HuH-7.5 (cell line): ENCODE measurements around the gene CFAP70.
"Not testable (repeated sequence)": the region's sequence is repeated elsewhere in the genome, so short reads cannot be mapped to it uniquely, and the experiment has no call there.

Source experiments
- DNase-seq: peaks from one replicate; pipeline ENCODE4 v3.0.0; 2011; ENCODE audit warnings: low spot score

Gene CFAP70

DNA sequence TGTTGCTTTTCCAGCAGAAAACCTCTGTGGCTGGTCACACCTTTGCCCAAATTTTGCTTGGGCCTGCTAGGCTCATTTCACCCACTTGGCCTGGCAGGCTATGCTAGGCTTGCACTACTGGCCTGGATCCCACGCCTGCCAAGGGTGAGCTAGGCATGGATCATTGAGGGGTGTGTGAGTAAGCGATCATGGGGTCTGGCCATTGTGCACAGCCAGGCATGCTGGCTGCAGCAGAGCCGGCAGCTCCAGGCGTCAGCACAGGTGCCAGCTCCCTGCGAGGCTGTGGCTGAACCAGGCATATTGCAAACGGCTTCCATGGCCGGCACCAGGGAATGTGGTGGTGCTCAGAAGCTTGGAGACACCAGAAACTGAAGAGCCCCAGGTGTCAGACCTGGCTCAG is 19.2 kb downstream of the CFAP70 start:
- DNase-seq = no peak

DNA sequence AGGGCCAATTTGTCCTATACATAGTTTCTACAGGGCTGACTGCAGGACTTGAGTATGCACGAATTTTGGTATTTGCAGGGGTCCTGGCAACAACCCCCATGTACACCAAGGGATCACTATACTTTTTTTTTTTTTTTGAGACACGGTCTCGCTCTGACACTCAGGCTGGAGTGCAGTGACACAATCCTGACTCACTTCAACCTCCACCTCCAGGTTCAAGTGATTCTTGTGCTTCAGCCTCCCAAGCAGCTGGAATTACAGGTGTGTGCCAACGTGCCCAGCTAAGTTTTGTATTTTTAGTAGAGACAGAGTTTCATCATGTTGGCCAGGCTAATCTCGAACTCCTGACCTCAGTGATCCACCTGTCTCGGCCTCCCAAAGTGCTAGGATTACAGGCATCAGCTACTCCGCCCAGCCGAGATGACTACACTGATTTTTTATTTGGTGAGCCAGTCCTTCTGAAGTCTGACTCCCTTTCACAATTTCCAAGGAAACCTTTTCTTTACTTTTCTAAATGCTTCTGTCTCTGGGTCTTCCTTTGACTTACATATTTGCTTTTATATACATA is 19.8 kb downstream of the CFAP70 start:
- DNase-seq = no peak

DNA sequence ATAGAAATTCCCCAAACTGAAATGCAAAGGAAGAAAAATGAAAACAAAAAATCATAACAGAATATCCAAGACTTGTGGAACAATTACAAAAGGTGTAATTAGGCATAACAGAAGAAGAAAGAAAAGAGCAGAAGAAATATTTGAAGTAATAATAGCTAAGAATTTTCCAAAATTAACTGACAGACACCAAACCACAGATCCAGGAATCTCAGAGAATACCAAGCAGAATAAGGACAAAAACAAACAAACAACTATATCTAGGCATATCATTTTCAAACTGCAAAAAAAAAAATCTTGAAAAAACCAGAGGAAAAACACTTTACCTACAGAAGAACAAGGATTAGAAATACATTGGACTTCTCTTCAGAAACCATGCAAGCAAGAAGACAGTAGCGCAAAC is 25.5 kb downstream of the CFAP70 start:
- DNase-seq = no peak

DNA sequence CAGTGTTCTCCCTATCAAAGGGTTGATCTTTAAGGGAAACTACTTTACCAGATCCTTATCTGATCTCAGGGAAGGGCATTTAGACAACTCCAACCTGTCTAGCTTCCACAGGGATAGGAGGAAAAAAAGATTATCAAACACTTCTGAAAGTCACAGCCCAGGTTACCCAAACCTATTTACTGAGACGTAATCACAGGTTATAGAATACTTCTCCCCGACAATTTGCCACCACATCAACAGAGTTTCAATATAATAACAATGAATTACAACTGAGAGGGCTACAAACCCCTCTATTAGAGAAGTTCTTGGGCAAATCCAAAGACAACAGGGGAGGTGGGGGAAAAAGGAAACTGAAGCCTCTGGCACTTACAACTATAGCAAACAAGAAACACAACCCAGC is 26.3 kb downstream of the CFAP70 start:
- DNase-seq = no peak

- not testable (repeated sequence) for DNase-seq
Observed at GRCh38 chr10:73328523-73328922, 30.1 kb downstream of the CFAP70 start.

DNA sequence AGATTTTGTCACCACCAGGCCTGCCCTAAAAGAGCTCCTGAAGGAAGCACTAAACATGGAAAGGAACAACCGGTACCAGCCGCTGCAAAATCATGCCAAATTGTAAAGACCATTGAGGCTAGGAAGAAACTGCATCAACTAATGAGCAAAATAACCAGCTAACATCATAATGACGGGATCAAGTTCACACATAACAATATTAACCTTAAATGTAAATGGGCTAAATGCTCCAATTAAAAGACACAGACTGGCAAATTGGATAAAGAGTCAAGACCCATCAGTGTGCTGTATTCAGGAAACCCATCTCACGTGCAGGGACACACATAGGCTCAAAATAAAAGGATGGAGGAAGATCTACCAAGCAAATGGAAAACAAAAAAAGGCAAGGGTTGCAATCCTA is 33.4 kb downstream of the CFAP70 start:
- not testable (repeated sequence) for DNase-seq

GRCh38 chr10:73323582-73323981 is 35.1 kb downstream of the CFAP70 start:
- DNase-seq = not testable (repeated sequence)

- DNase-seq = no peak
Observed at GRCh38 chr10:73310475-73310874, 48.2 kb downstream of the CFAP70 start.

DNA sequence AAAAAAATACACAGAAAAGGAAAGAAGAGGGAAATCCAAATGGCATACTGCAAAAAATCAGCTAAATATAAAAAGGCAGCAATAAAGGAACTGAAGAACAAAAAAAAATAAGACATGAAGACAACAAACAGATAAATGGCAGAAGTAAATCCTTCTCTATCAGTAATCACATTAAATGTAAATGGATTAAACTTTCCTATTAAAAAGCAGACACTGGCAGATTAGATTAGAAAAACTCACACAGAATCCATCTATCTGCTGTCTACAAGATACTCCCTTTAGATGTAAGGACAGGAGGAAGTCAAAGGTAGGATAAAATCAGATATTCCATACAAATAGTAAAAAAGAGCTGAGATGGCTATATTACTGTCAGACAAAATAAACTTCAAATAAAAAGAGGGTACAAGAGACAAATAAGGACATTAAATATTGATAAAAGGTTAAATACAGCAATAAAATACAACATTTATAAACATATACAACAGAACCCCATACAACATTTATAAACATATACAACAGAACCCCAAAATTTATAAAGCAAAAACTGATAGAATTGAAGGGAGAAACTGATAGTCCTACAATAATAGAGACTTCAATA is 51.4 kb downstream of the CFAP70 start:
- no peak for DNase-seq

- no peak for DNase-seq
Observed at GRCh38 chr10:73306171-73306708, 52.4 kb downstream of the CFAP70 start.

- no peak for DNase-seq
Observed at GRCh38 chr10:73296946-73297345, 61.7 kb downstream of the CFAP70 start.

DNA sequence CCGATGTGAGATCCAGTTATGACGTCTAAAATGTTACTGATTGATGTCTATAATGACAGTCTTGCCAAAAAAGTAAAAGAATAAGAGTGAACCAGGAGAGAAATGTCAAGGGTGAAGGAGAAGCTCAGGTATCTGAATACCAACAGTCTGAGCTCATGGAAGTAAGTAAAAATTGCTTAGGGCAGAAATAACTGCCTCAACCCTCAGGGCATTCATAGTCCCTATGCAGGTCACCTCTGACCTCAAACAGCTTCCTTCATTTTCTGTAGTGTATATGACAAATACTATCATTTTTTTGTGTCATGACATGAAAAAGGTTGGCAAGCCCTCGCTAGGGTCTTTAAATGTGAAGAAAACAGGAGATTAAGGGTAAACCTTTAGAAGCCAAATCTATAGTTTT is 65.2 kb downstream of the CFAP70 start:
- no peak for DNase-seq

- no peak for DNase-seq
Observed at GRCh38 chr10:73289958-73290357, 68.7 kb downstream of the CFAP70 start.

GRCh38 chr10:73287441-73287840 is 71.2 kb downstream of the CFAP70 start:
- no peak for DNase-seq

- no peak for DNase-seq
Observed at GRCh38 chr10:73281097-73281496, 77.6 kb downstream of the CFAP70 start.

DNA sequence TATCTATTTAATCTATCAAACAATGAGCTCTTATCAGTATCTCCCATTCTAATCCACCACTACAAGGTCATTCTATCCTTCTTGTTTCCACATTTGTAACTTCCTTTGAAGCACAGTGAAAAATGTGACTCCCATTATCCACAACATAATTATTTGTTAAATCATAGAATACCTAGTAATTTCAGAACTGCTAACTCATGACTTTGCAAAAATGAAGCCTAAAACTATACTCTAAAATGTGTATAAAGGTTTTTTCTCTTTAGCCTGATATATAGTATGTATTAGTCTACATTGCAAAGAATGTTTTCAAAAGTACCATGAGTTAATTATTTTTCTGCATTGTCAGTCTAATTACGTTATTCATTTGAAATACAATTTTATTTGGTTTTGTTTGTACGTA is 94.2 kb downstream of the CFAP70 start:
- DNase-seq = no peak

DNA sequence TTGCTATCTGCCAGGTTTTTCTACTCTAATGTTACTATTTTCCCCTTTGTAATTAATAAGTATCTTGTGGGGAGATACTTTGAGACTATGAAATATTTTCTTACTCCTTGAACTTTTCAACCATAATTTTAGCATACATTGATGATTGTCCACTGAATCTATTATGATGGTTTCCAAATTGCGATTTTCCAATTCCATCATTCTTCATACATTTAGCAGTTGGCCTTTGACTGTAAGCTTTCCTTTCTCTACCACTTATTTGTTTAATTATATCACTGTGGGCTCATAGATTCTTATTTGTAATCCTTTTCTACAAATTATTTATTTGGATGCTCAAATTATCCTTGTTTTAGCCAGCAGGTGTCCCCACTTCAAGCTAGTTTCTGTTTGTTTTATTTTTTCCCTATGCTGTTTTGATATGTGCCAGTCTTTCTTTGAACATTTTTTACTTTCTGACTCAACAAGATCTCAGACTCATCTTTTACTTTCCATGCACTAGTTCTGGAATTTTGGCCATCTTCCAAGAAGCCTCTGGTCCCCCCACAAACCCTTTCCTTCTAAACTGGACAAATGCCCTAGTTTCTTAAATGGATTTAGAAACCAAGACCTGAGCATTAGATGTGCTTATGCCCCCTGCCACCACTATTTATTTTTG is 94.8 kb downstream of the CFAP70 start:
- no peak for DNase-seq

DNA sequence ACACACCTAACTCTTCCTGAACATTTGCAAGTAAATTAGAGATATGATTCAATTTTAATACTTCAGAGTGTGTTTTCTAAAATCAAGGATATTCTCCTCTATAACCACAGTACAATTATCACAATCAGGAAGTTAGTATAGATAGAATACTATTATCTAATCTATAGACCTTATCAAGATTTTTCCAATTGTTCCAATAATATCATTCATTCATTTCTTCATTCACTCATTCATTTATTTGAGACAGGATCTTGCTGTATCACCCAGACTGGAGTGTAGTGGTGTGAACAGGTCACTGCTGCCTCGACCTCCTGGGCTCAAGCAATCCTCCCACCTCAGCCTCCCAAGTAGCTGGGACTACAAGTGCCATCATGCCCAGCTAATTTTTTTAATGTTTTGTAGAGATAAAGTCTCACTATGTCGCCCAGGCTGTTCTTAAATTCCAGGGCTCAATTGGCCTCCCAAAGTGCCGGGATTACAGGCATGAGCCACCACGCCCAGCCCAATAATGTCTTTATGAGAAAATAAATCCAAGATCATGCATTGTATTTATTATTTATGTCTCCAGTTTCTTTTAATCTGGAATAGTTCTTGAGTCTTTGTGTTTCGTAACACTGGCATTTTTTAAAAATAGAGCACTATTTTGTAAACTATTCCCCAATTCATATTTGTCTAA is 95.6 kb downstream of the CFAP70 start:
- no peak for DNase-seq

DNA sequence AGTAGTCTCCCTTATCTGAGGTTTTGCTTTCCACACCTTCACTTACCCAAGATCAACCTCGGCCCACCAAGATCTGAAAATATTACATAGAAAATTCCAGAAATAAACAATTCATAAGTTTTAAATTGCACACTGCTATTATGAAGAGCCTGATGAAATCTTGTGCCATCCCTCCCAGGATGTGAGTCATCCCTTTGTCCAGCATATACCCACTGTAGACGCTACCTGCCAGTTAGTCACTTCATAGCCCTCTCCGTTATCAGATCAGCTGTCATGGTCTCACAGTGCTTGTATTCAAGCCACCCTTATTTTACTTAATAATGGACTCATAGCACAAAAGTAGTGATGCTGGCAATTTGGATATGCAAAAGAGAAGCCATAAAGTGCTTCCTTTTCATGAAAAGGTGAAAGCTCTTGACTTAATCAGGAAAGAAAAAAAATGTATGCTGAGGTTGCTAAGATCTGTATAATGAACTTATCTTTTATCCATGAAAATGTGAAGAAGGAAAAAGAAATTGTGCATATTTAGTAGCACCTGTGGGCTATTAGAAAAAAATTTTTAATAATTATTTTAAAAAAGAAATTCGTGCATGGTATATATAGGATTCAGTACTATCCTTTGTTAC is 96.4 kb downstream of the CFAP70 start:
- no peak for DNase-seq

- DNase-seq = no peak
Observed at GRCh38 chr10:73261362-73261995, 97.2 kb downstream of the CFAP70 start.

DNA sequence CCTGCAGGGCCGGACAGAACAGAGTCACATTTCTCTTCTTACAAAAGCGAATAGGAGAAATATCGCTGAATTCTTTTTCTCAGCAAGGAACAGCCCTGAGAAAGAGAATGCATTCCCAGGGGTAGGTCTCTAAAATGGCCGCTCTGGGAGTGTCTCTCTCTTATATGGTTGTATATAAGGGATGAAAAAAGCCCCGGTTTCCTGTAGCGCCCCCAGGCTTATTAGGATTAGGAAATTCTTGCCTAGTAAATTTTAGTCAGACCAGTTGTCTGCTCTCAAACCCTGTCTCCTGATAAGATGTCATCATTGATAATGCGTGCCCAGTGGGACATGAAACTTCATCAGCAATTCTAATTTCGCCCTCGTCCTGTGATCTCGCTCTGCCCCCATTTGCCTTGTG is 100.1 kb downstream of the CFAP70 start:
- not testable (repeated sequence) for DNase-seq

DNA sequence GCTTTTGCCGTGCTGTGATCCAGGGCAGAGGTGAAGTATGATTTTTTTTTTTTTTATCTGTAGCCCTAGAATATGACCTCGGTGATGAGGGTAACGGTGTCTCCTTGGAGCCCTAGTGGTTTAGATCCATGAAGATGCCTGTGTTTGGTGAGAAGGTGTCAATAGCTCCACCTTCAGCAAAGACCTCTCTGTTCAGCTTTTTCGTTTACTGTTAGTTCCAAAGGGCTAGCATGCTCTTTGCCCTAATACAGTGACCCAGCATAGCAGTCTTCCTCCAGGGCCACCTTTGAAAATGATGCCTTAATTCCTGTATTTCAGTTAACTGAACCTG is 105.5 kb downstream of the CFAP70 start:
- DNase-seq = no peak
